Breast epithelium (tissue), 4 donors: ENCODE data around the gene PPP2R5B. TPM values are rescaled to one million over a fixed set of nuclear protein-coding genes. Genes with fewer than 3 reads are reported as not detected.
A peak's percentile ranks its signal among the peaks of the same experiment; 100 is the strongest.

Experiments
- DNase-seq, 2 donors: peaks; one replicate each; pipeline ENCODE4 v3.0.0-alpha.2; 2019; ENCODE audit warnings: low spot score in 2 of 2
- H3K27ac ChIP-seq, 2 donors: fragments of 200-600 bp; sonication (generic) in 1 of 2; one replicate each; pipeline ENCODE4 v1.5.1; 2016 to 2019; ENCODE audit warnings: mild to moderate bottlenecking in 1 of 2
- H3K27me3 ChIP-seq, 2 donors: fragments of 200-600 bp; sonication (generic) in 1 of 2; one replicate each; pipeline versions ENCODE4 v1.5.1 to v1.6.0; 2017 to 2019; ENCODE audit warnings: control low read depth in 1 of 2, mild to moderate bottlenecking in 1 of 2
- H3K36me3 ChIP-seq: fragments of 200-600 bp; one replicate; pipeline ENCODE4 v1.5.1; 2019
- H3K4me1 ChIP-seq, 2 donors: fragments of 200-600 bp; sonication (generic); one replicate each; pipeline ENCODE4 v1.5.1; 2016 to 2019; ENCODE audit warnings: control low read depth in 1 of 2
- H3K4me3 ChIP-seq, 3 donors: fragments of 200-600 bp; sonication (generic); 1 replicate in 2 of 3; 2 replicates in 1 of 3; pipeline ENCODE4 v1.5.1; 2016 to 2019; ENCODE audit warnings: mild to moderate bottlenecking in 3 of 3, moderate library complexity in 2 of 3
- H3K9me3 ChIP-seq, 2 donors: fragments of 200-600 bp; sonication (generic) in 1 of 2; one replicate each; pipeline ENCODE4 v1.5.1; 2016 to 2019; ENCODE audit warnings: control low read depth in 1 of 2
- POLR2A ChIP-seq: fragments of 450-650 bp; IDR thresholded peaks from one replicate; pipeline ENCODE4 v1.6.1; 2016; ENCODE audit warnings: antibody characterized with exemption, mild to moderate bottlenecking, moderate library complexity
- POLR2AphosphoS5 ChIP-seq, 3 donors: sonication (generic); formaldehyde crosslinking; IDR thresholded peaks; one replicate each; pipeline ENCODE4 v1.6.1; 2017; ENCODE audit warnings: antibody characterized with exemption in 3 of 3
- intact Hi-C: fragments of 100-400 bp; cut with DNase I; formaldehyde crosslinking; loops from one replicate; pipeline ENCODE4 v1.15.1; 2023; ENCODE audit warnings: low total_unique reads
- total RNA-seq, 3 donors: library from RNA; depleted of rRNA; stranded (reverse); fragments of >200 nt; gene quantifications; one replicate each; pipeline ENCODE4 v1.1.0, GENCODE V29; 2016
- TF ChIP-seq, protein P1 (sequence below), 3 donors: fragments of 450-650 bp; IDR thresholded peaks; one replicate each; pipeline ENCODE4 v1.5.1; 2016 to 2017; ENCODE audit warnings: antibody characterized with exemption in 3 of 3, mild to moderate bottlenecking in 3 of 3, moderate library complexity in 3 of 3

The PPP2R5B gene
- total RNA-seq, 3 donors from 2014 or later = 12.8 to 14.0 (median 13.8) TPM

- no peak overlapping the region for H3K4me3 ChIP-seq
- peaks cover 17% of the 10 kb centered on the region for H3K36me3 ChIP-seq
- H3K27ac ChIP-seq = no peak overlapping the region
- H3K27me3 ChIP-seq = no peaks in the 10 kb centered on the region
- no peaks in the 10 kb centered on the region for H3K9me3 ChIP-seq
- intact Hi-C loops = loop anchor here (2.0 kb wide), 1 partner anchor 57 kb away; no protein-coding TSS in a partner anchor
- H3K4me1 ChIP-seq = peaks cover 0 to 3% of the 10 kb centered on the region in 2 donors
- no peak for TF ChIP-seq POLR2A
- TF ChIP-seq, protein P1, sequence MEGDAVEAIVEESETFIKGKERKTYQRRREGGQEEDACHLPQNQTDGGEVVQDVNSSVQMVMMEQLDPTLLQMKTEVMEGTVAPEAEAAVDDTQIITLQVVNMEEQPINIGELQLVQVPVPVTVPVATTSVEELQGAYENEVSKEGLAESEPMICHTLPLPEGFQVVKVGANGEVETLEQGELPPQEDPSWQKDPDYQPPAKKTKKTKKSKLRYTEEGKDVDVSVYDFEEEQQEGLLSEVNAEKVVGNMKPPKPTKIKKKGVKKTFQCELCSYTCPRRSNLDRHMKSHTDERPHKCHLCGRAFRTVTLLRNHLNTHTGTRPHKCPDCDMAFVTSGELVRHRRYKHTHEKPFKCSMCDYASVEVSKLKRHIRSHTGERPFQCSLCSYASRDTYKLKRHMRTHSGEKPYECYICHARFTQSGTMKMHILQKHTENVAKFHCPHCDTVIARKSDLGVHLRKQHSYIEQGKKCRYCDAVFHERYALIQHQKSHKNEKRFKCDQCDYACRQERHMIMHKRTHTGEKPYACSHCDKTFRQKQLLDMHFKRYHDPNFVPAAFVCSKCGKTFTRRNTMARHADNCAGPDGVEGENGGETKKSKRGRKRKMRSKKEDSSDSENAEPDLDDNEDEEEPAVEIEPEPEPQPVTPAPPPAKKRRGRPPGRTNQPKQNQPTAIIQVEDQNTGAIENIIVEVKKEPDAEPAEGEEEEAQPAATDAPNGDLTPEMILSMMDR (IDR thresholded peaks at IDR 0.05) = no peak
- no peak for TF ChIP-seq POLR2AphosphoS5 (IDR thresholded peaks at IDR 0.05)
- no peak for DNase-seq
Observed at GRCh38 chr11:64911689-64912088, 12.8 kb upstream of the PPP2R5B start.

- Histone ChIP-seq H3K4me1 (peaks cover 0 to 6% of the 10 kb centered on the region in 2 donors), H3K4me3 (no peak overlapping the region), H3K27ac (no peak overlapping the region), H3K27me3 (no peaks in the 10 kb centered on the region), H3K9me3 (no peaks in the 10 kb centered on the region), H3K36me3 (peaks cover 17% of the 10 kb centered on the region)
- TF ChIP-seq, protein P1 (IDR thresholded peaks at IDR 0.05) = no peak
- TF ChIP-seq POLR2AphosphoS5 (IDR thresholded peaks at IDR 0.05) (no peak), POLR2A (no peak)
- no peak for DNase-seq
- intact Hi-C loops = loop anchor here (2.0 kb wide), 1 partner anchor 56 kb away; no protein-coding TSS in a partner anchor
Observed at GRCh38 chr11:64913171-64913727, 11.2 kb upstream of the PPP2R5B start.

DNA sequence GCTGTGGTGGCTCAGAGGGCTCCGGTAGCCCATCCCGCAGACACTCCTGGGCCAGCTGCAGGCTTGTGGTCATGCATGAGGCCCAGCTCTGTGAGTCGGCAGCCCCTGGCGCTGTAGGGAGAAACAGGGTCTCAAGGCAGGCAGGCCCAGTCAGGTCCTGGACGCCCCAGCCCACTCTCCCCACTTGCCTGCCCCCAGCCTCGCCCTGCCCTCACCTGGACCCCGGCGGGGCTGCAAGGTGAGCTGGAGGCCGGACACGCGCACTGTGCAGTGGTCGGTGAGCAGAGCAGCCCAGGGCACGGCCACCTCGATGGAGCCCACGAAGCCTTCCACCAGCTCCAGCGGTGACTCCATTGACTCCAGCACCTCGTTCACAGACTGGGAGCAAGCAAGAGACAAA is 10.4 kb upstream of the PPP2R5B start:
- no peak for TF ChIP-seq POLR2AphosphoS5 (IDR thresholded peaks at IDR 0.05)
- no peak for TF ChIP-seq POLR2A
- TF ChIP-seq, protein P1 (IDR thresholded peaks at IDR 0.05) = no peak
- no peaks in the 10 kb centered on the region for H3K27me3 ChIP-seq
- no peak for DNase-seq
- intact Hi-C loops = no loop called here
- H3K4me3 ChIP-seq = no peak overlapping the region
- H3K27ac ChIP-seq = no peak overlapping the region
- peaks cover 0 to 9% of the 10 kb centered on the region in 2 donors for H3K4me1 ChIP-seq
- peaks cover 13% of the 10 kb centered on the region for H3K36me3 ChIP-seq
- no peaks in the 10 kb centered on the region for H3K9me3 ChIP-seq

- peak overlapping the region; percentile 85 for H3K27ac ChIP-seq
- intact Hi-C loops = no loop called here
Observed at GRCh38 chr11:64915376-64915887, 9.1 kb upstream of the PPP2R5B start.

More at GRCh38 chr11:64915376-64915887, 9.1 kb upstream of the PPP2R5B start:
- H3K4me3 ChIP-seq = peak overlapping the region; percentile 85 to 97 (median 96)
- TF ChIP-seq POLR2A = no peak
- TF ChIP-seq, protein P1 (IDR thresholded peaks at IDR 0.05) = no peak
- TF ChIP-seq POLR2AphosphoS5 (IDR thresholded peaks at IDR 0.05) = no peak
- no peaks in the 10 kb centered on the region for H3K27me3 ChIP-seq
- peaks cover 0 to 9% of the 10 kb centered on the region in 2 donors for H3K4me1 ChIP-seq
- H3K9me3 ChIP-seq = no peaks in the 10 kb centered on the region
- no peak for DNase-seq
- peaks cover 13% of the 10 kb centered on the region for H3K36me3 ChIP-seq
